ENCODE measurements around the gene CST9L. TPM values are rescaled to one million over a fixed set of nuclear protein-coding genes. Genes with fewer than 3 reads are reported as not detected.

CST9L gene
- total and polyA plus RNA-seq, 10 of the 15 experiments (the other 5 are each of a cell fraction or from before 2014, with no cell fraction given) = not detected

- in situ Hi-C loops (cut with MboI) (no loop called here), intact Hi-C loops (cut with micrococcal nuclease; ENCODE audit: unreplicated experiment) (no loop called here)
- Histone ChIP-seq H3K4me2 (ENCODE audit: control insufficient read depth, insufficient read depth) (no peak overlapping the region), H4K20me1 (ENCODE audit: control insufficient read depth, insufficient read depth) (no peaks in the 10 kb centered on the region), H3K36me3 (ENCODE audit: control insufficient read depth in 2 of 2, insufficient read depth in 2 of 2, low read length in 1 of 2) (no peaks in the 10 kb centered on the region), H3K4me3 (no peak overlapping the region), H3K4me1 (ENCODE audit: control insufficient read depth, insufficient read depth, low read length) (no peaks in the 10 kb centered on the region), H3K27ac (ENCODE audit: control insufficient read depth, insufficient read depth) (no peak overlapping the region), H3K27me3 (replicated peaks in 1 of 2; ENCODE audit: control insufficient read depth in 2 of 2, insufficient read depth in 2 of 2, low read length in 1 of 2) (peaks cover 0 to 4% of the 10 kb centered on the region in 2 experiments; a peak in 2 of 4 replicates), H3K79me2 (ENCODE audit: control insufficient read depth, insufficient read depth, low read length) (no peaks in the 10 kb centered on the region), H3K9ac (ENCODE audit: control insufficient read depth, insufficient read depth, low read length) (no peak overlapping the region), H3K9me3 (replicated peaks; ENCODE audit: control insufficient read depth, insufficient read depth, low read length) (no peaks in the 10 kb centered on the region), H2AFZ (ENCODE audit: control insufficient read depth, low read depth, low read length) (no peak overlapping the region)
- DNase-seq (ENCODE audit: low read depth, low spot score) = no peak
- ChIA-PET RAD21 (ENCODE audit: unreplicated experiment) (no interaction called here), CTCF (no interaction called here), SMC1A (ENCODE audit: uncharacterized antibody, unreplicated experiment) (no interaction called here), POLR2A (no interaction called here)
- no peak for FAIRE-seq
- BruUV-seq (replicated peaks) = no TSS peak
- TF ChIP-seq ZNF622 (IDR thresholded peaks at IDR 0.05) (no peak), ZZZ3 (IDR thresholded peaks at IDR 0.05; ENCODE audit: control insufficient read depth, insufficient read length, low read depth) (no peak), CEBPZ (IDR thresholded peaks at IDR 0.05; ENCODE audit: low read depth, low read length) (no peak), RELA (IDR thresholded peaks at IDR 0.05; ENCODE audit: borderline replicate concordance, partially characterized antibody) (no peak), MXI1 (IDR thresholded peaks at IDR 0.05; ENCODE audit: low read depth, low read length) (no peak), DPF2 (IDR thresholded peaks at IDR 0.05) (no peak), KDM1A (IDR thresholded peaks at IDR 0.05; ENCODE audit: borderline replicate concordance) (no peak), ATF3 (IDR thresholded peaks at IDR 0.05; ENCODE audit: borderline replicate concordance, extremely low read depth, low read depth, low read length) (no peak), MYB (IDR thresholded peaks at IDR 0.05; ENCODE audit: borderline replicate concordance, low read depth, low read length) (no peak), NFYB (IDR thresholded peaks at IDR 0.05; ENCODE audit: insufficient read depth, low read depth, low read length) (no peak), SUZ12 (IDR thresholded peaks at IDR 0.05; ENCODE audit: unreplicated experiment) (no peak)
- ATAC-seq = no peak
Observed at GRCh38 chr20:23583526-23583925, 15.2 kb upstream of the CST9L start.
